HG02798 (cell line): ENCODE measurements around the gene IL23R.

Experiments used
- ATAC-seq: cut with Tn5 transposase; IDR thresholded peaks from one replicate; pipeline ENCODE4 v1.9.1; 2021; ENCODE audit warnings: mild to moderate bottlenecking; ENCODE audit not compliant: unreplicated experiment, poor library complexity

The IL23R gene

GRCh38 chr1:67226688-67227087 is 60.4 kb downstream of the IL23R start:
- no peak for ATAC-seq

- ATAC-seq: no peak
Measured at GRCh38 chr1:67227196-67227595, 60.9 kb downstream of the IL23R start.

GRCh38 chr1:67228791-67229190 is 62.5 kb downstream of the IL23R start:
- ATAC-seq: no peak

- no peak for ATAC-seq
Measured at GRCh38 chr1:67230539-67230938, 64.3 kb downstream of the IL23R start.

GRCh38 chr1:67236277-67236676 is 70.0 kb downstream of the IL23R start:
- ATAC-seq: no peak

GRCh38 chr1:67239738-67240137 is 73.5 kb downstream of the IL23R start:
- ATAC-seq: no peak

- no peak for ATAC-seq
Measured at GRCh38 chr1:67241200-67241746, 75.0 kb downstream of the IL23R start.

- ATAC-seq: no peak
Measured at GRCh38 chr1:67242016-67242415, 75.8 kb downstream of the IL23R start.

GRCh38 chr1:67250051-67250653 is 83.9 kb downstream of the IL23R start:
- ATAC-seq: no peak

GRCh38 chr1:67256291-67257172 is 90.3 kb downstream of the IL23R start:
- ATAC-seq: no peak

- ATAC-seq: no peak
Measured at GRCh38 chr1:67257173-67257535, 90.9 kb downstream of the IL23R start.

GRCh38 chr1:67261680-67262079 is 95.4 kb downstream of the IL23R start:
- ATAC-seq: no peak

- no peak for ATAC-seq
Measured at GRCh38 chr1:67262735-67263134, 96.5 kb downstream of the IL23R start.

GRCh38 chr1:67264152-67264551 is 97.9 kb downstream of the IL23R start:
- ATAC-seq: no peak

GRCh38 chr1:67264899-67265298 is 98.6 kb downstream of the IL23R start:
- ATAC-seq: no peak

- no peak for ATAC-seq
Measured at GRCh38 chr1:67269061-67269460, 102.8 kb downstream of the IL23R start.

- no peak for ATAC-seq
Measured at GRCh38 chr1:67270541-67270940, 104.3 kb downstream of the IL23R start.

GRCh38 chr1:67273591-67273990 is 107.3 kb downstream of the IL23R start:
- no peak for ATAC-seq

- ATAC-seq: peak; percentile 86
Measured at GRCh38 chr1:67274623-67275325, 108.5 kb downstream of the IL23R start.

GRCh38 chr1:67280696-67281095 is 114.4 kb downstream of the IL23R start:
- ATAC-seq: no peak

GRCh38 chr1:67281244-67281643 is 115.0 kb downstream of the IL23R start:
- ATAC-seq: no peak
